ENCODE measurements around the gene SPATA31E1.
"Not testable (repeated sequence)": the region's sequence is repeated elsewhere in the genome, so short reads cannot be mapped to it uniquely, and the experiment has no call there.

SPATA31E1 gene

DNA sequence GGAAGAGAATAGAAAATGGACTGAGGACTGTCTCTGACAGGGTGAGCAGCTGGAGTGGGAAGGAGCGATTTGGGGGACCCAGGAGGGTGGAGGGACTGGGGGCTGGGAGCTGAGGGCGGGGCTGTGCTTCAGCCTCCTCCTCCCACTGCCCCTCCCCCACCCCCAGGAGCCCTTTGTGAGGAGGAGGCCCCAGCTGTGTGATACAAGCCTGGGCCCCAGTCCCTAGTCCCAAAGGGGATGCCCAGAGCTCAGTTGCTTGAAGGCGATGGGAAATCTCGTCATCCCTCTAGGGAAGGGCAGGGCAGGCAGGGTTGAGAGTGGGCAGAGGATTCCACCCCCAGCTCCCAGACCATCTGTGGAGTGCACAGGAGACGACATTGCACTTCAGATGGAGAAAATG is at the start of gene SPATA31E1:
Gene SPATA31E1 (plus strand): TSS at position 251 of the 400 bp plus-strand sequence. CDS start 15 bp downstream, at position 266.
- DNase-seq (ENCODE audit: low read depth, low spot score) = no peak

DNA sequence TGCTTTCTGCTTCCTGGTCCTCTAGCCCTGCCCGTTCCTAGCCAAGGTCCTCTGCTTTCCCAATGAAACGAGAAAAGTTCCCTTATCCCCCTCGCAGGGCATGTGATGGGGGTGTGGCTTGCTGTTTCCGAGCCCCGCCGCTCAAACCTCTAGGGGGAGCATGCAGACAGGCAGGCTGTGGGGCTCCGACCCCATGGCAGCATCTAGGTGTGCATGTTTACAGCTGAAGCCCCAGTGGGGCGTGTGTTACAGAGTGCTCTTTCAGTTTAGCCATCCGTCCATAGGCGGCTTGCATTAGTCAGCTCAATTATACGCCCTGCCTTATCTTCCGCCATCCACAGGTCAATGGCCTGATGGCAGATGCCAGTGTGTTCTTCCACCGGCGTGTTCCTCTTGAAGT is 48.3 kb upstream of the SPATA31E1 start:
- DNase-seq (ENCODE audit: low read depth, low spot score) = no peak

DNA sequence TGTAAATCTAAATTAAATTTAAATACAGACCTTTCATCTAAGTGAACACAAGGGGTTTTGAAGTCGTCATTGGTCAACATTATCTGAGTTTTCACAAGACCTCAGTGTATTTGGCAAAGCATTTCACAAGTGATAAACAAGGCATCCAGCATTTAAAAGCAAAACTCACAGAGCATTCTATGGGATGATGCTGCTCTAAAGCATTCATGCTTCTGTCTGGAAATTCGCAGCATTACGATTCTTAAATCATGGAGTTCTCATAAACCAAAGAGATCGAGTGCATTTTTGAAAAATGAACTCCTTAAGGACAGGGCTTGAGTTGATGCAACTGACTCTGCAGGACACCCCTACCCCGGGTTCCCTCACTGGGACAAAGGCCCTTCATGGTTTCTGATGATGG is 46.1 kb upstream of the SPATA31E1 start:
- no peak for DNase-seq (ENCODE audit: low read depth, low spot score)

DNA sequence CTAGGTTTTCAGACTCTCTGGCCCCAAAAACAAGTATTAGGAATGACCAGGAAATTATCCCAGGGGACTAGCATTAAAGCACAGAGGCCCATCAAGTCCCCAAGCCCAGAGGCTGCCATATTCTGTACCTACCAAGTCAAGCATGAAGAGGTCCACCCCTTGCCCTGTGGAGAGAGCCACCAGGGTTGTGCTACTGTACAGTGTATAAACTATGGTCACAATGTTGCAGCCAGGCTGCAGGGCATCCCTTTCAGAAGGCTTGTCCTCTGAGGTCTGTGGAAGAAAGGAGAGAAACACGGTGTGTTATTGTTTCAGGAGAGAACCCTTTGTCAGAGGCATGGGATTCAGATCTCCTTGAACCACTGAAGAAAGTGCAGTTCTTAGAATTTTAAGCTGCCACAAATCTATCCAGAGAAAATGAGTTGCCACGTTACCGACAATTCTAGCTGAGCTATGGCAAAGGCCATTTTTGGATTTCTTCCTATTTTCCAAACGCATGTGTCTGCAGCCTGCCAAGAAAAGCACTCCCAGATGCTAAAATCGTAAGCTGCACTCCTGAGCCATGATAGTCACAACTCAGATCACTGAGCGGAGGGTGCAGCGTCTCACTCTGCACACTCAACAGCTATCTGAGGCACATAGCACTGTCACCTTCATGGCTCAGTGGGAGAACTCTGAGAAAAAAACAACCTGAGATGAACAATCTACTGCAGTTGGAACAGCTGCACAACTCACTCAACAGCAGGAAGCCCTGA is 45.5 kb upstream of the SPATA31E1 start:
- DNase-seq (ENCODE audit: low read depth, low spot score) = no peak

- DNase-seq (ENCODE audit: low read depth, low spot score) = no peak
These were observed 42.5 kb upstream of the SPATA31E1 start for GRCh38 chr9:87840134-87840533.

GRCh38 chr9:87842878-87843585 is 39.6 kb upstream of the SPATA31E1 start:
- no peak for DNase-seq (ENCODE audit: low read depth, low spot score)

- DNase-seq (ENCODE audit: low read depth, low spot score) = no peak
These were observed 38.2 kb upstream of the SPATA31E1 start for GRCh38 chr9:87844506-87844905.

GRCh38 chr9:87847817-87848216 is 34.9 kb upstream of the SPATA31E1 start:
- DNase-seq (ENCODE audit: low read depth, low spot score) = not testable (repeated sequence)

GRCh38 chr9:87849144-87849758 is 33.4 kb upstream of the SPATA31E1 start:
- DNase-seq (ENCODE audit: low read depth, low spot score) = no peak

DNA sequence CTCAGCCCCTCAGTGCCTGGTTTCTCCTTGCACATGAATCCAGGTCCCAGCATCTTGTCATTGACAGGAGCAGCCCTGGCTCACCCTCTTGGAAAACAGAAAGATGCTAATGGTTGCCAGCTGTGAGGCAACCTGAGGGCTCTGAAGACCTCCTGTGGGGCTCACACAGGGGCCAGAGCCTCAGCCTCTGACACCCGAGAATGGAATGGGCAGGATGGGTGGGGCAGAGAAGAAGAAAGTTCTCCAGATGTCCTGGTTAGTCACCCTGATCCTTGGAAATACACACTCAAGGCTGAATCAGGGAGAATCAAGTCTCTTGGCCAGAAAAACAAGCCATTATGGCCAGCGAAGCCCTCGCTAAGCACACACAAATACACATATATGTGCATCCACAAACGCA is 32.3 kb upstream of the SPATA31E1 start:
- DNase-seq (ENCODE audit: low read depth, low spot score) = no peak

- DNase-seq (ENCODE audit: low read depth, low spot score) = not testable (repeated sequence)
These were observed 31.5 kb upstream of the SPATA31E1 start for GRCh38 chr9:87851186-87851585.

- no peak for DNase-seq (ENCODE audit: low read depth, low spot score)
These were observed 29.4 kb upstream of the SPATA31E1 start for GRCh38 chr9:87853302-87853701.

DNA sequence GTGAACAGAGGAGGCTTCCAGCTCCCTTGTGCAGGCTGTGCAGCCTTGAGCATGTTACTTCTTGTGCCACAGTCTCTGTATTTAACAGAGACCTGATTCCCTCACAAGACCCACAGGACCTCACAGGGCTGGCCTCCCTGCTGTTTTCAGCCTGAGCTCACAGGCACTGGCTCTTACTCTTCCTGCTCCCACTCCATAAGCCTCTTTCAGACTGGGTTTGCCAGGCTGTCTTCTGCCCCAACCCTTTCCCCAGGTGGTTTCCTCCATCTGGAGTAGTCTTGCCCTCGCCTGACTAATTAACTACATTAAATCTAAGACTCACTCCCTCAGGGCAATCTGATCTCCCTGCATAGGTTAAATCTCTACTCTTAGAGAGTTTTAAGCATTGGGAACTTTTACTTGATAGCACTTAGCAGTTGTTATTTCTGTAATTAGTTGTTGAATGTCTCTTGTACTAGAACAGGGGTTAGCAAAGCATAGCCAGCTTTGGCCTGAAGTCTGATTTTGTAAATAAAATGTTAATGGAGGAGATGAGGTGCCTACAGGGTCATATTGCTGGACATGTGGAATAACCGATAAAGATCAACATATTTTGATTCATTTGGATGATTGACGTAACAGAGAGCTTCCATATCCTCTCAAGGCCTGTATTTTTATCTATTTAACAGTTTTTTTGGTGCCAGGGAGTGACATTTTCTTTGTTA is 28.6 kb upstream of the SPATA31E1 start:
- DNase-seq (ENCODE audit: low read depth, low spot score) = no peak

DNA sequence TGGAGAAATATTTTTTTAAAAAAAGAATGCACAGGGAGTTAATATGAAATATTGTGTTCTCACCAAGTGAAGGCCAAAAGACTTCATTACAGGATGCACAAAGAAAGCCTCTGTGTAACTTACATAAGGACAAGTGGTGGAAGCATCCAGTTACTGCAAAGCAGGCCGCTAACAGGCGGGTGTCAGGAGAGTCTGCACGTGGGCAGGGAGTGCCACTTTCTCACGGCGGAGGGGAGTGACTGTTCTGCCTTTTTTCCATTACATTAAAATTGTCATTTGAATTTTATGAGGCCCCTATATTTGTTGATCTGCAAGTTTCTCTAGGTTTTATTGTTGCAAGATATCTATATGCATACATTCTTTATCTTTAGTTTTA is 28.1 kb upstream of the SPATA31E1 start:
- DNase-seq (ENCODE audit: low read depth, low spot score) = no peak

- DNase-seq (ENCODE audit: low read depth, low spot score) = no peak
These were observed 27.6 kb upstream of the SPATA31E1 start for GRCh38 chr9:87855061-87855460.

GRCh38 chr9:87857141-87857947 is 25.3 kb upstream of the SPATA31E1 start:
- DNase-seq (ENCODE audit: low read depth, low spot score) = no peak

GRCh38 chr9:87857948-87858335 is 24.7 kb upstream of the SPATA31E1 start:
- no peak for DNase-seq (ENCODE audit: low read depth, low spot score)

- DNase-seq (ENCODE audit: low read depth, low spot score) = no peak
These were observed 23.5 kb upstream of the SPATA31E1 start for GRCh38 chr9:87859137-87859536.

DNA sequence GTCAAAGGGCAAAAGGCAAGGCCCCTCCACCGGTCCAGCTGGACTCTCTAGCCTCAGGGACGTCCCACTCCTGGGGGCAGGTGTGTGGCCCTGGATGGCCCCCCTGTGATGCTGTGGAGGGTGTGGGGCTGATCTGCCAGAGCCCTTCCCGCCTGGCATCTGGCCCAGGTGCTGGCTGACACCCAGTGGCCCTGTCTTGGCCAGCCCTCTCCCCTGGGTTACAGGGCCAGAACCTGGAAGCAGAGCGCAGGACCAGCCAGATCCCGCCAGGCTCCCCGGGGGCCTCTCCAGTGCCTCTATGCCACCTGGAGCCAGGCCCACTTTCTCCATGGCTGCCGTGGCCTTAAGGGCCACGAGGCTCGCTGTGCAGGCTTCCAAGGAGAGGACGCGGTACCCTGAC is 22.9 kb upstream of the SPATA31E1 start:
- no peak for DNase-seq (ENCODE audit: low read depth, low spot score)

DNA sequence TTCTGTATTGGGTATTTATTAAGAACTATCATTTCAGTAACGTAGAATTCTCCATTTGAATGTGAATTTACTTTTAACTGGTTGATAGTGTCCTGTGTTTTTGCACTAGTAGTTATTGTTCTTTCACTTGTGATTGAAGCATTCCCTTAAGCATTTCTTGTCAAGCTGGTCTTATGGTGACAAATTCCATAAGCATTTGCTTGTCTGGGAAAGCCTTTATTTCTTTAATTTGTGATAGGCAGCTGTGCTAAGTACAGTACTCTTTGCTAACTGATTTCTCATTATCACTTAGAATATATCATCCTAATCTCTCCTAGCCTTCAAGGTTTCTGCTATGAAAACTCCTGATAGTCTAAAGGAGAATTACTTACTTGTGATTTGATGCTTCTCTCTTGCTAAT is 21.3 kb upstream of the SPATA31E1 start:
- DNase-seq (ENCODE audit: low read depth, low spot score) = no peak

- no peak for DNase-seq (ENCODE audit: low read depth, low spot score)
These were observed 20.0 kb upstream of the SPATA31E1 start for GRCh38 chr9:87862536-87863268.

All from activated CD4-positive, CD25-positive, alpha-beta regulatory T cell treated with anti-CD3 and anti-CD28 coated beads, Interleukin-2, amount 50 U/mL, for 16 hours (primary cell).